ENCODE results near the gene TEX9.
"Not testable (repeated sequence)": the region's sequence is repeated elsewhere in the genome, so short reads cannot be mapped to it uniquely, and the experiment has no call there.

Gene TEX9

GRCh38 chr15:56390739-56391267, 25.6 kb downstream of the TEX9 start:
- TF ChIP-seq CTCF (IDR thresholded peaks at IDR 0.05; ENCODE audit: low read depth, low read length) = no peak
- no peaks in the 10 kb centered on the region for H3K9me3 ChIP-seq
- no peaks in the 10 kb centered on the region for H3K27me3 ChIP-seq
- H3K4me3 ChIP-seq (ENCODE audit: low read depth, low read length) = no peak overlapping the region
- no peaks in the 10 kb centered on the region for H3K36me3 ChIP-seq
- no peaks in the 10 kb centered on the region for H3K4me1 ChIP-seq
- DNase-seq = no peak

- Histone ChIP-seq H3K4me3 (ENCODE audit: low read depth, low read length) (no peak overlapping the region), H3K4me1 (no peaks in the 10 kb centered on the region), H3K27me3 (no peaks in the 10 kb centered on the region), H3K9me3 (no peaks in the 10 kb centered on the region), H3K36me3 (no peaks in the 10 kb centered on the region)
- DNase-seq = no peak
- TF ChIP-seq CTCF (IDR thresholded peaks at IDR 0.05; ENCODE audit: low read depth, low read length) = no peak
These were observed 28.1 kb downstream of the TEX9 start for GRCh38 chr15:56393277-56393676.

GRCh38 chr15:56394909-56395308, 29.7 kb downstream of the TEX9 start:
- H3K27me3 ChIP-seq = no peaks in the 10 kb centered on the region
- no peak for DNase-seq
- H3K36me3 ChIP-seq = no peaks in the 10 kb centered on the region

GRCh38 chr15:56397325-56397724, 32.1 kb downstream of the TEX9 start:
- not testable (repeated sequence) for H3K27me3 ChIP-seq; H3K9me3 ChIP-seq; H3K36me3 ChIP-seq; DNase-seq; H3K4me1 ChIP-seq; H3K4me3 ChIP-seq (ENCODE audit: low read depth, low read length)

More at GRCh38 chr15:56394909-56395308, 29.7 kb downstream of the TEX9 start:
- H3K4me1 ChIP-seq = no peaks in the 10 kb centered on the region
- no peak overlapping the region for H3K4me3 ChIP-seq (ENCODE audit: low read depth, low read length)
- no peaks in the 10 kb centered on the region for H3K9me3 ChIP-seq
- TF ChIP-seq CTCF (IDR thresholded peaks at IDR 0.05; ENCODE audit: low read depth, low read length) = no peak

GRCh38 chr15:56399209-56399608, 34.0 kb downstream of the TEX9 start:
- not testable (repeated sequence) for H3K27me3 ChIP-seq; H3K4me1 ChIP-seq; H3K36me3 ChIP-seq; H3K9me3 ChIP-seq; DNase-seq; H3K4me3 ChIP-seq (ENCODE audit: low read depth, low read length)

- TF ChIP-seq CTCF (IDR thresholded peaks at IDR 0.05; ENCODE audit: low read depth, low read length) = no peak
- no peak for DNase-seq
- no peaks in the 10 kb centered on the region for H3K9me3 ChIP-seq
These were observed 45.5 kb downstream of the TEX9 start for GRCh38 chr15:56410721-56411120.

GRCh38 chr15:56411122-56411749, 46.0 kb downstream of the TEX9 start:
- Histone ChIP-seq H3K4me1 (no peaks in the 10 kb centered on the region), H3K36me3 (no peaks in the 10 kb centered on the region), H3K9me3 (no peaks in the 10 kb centered on the region), H3K4me3 (ENCODE audit: low read depth, low read length) (no peak overlapping the region), H3K27me3 (no peaks in the 10 kb centered on the region)
- no peak for TF ChIP-seq CTCF (IDR thresholded peaks at IDR 0.05; ENCODE audit: low read depth, low read length)
- DNase-seq = no peak

More at GRCh38 chr15:56410721-56411120, 45.5 kb downstream of the TEX9 start:
- no peak overlapping the region for H3K4me3 ChIP-seq (ENCODE audit: low read depth, low read length)
- no peaks in the 10 kb centered on the region for H3K27me3 ChIP-seq
- H3K36me3 ChIP-seq = no peaks in the 10 kb centered on the region
- H3K4me1 ChIP-seq = no peaks in the 10 kb centered on the region

GRCh38 chr15:56413114-56413733, 48.0 kb downstream of the TEX9 start:
- DNase-seq; H3K9me3 ChIP-seq; H3K4me1 ChIP-seq; H3K27me3 ChIP-seq; H3K36me3 ChIP-seq; H3K4me3 ChIP-seq (ENCODE audit: low read depth, low read length): not testable (repeated sequence)
